GM23338 (cell line): ENCODE measurements around the gene GNG4. TPM values are rescaled to one million over a fixed set of nuclear protein-coding genes. Genes with fewer than 3 reads are reported as not detected.
A peak's percentile ranks its signal among the peaks of the same experiment; 100 is the strongest.

ENCODE experiments used
- ATAC-seq: fragments of 200-7000 bp; cut with Tn5 transposase; 3 replicates; pipeline ENCODE4 v1.9.1; 2020
- DNase-seq: peaks from one replicate; pipeline ENCODE4 v3.0.0-alpha.2; 2015; ENCODE audit warnings: low spot score
- H2AFZ ChIP-seq: fragments of 200-600 bp; sonication (generic); 2 replicates; pipeline ENCODE4 v1.8.0; 2016; ENCODE audit warnings: antibody characterized with exemption, mild to moderate bottlenecking, moderate library complexity
- H3F3A ChIP-seq: fragments of 200-600 bp; sonication (generic); replicated peaks from 2 replicates; pipeline ENCODE4 v1.8.0; 2017; ENCODE audit warnings: antibody characterized with exemption, mixed run types, low read depth
- H3K27ac ChIP-seq: fragments of 200-600 bp; sonication (generic); 2 replicates; pipeline ENCODE4 v1.6.1; 2016; ENCODE audit warnings: low read depth
- H3K27me3 ChIP-seq: fragments of 200-600 bp; sonication (generic); 2 replicates; pipeline ENCODE4 v1.8.0; 2016; ENCODE audit warnings: mild to moderate bottlenecking, mixed run types, moderate library complexity; ENCODE audit not compliant: insufficient read depth
- H3K36me3 ChIP-seq: fragments of 200-600 bp; sonication (generic); 2 replicates; pipeline ENCODE4 v1.8.0; 2016; ENCODE audit warnings: mild to moderate bottlenecking; ENCODE audit not compliant: insufficient read depth
- H3K4me1 ChIP-seq: fragments of 200-600 bp; sonication (generic); 2 replicates; pipeline ENCODE4 v1.8.0; 2016; ENCODE audit warnings: mild to moderate bottlenecking, moderate library complexity; ENCODE audit not compliant: insufficient read depth
- H3K4me2 ChIP-seq: fragments of 200-600 bp; sonication (generic); 2 replicates; pipeline ENCODE4 v1.7.1; 2017; ENCODE audit warnings: mixed run types
- H3K4me3 ChIP-seq: fragments of 200-600 bp; sonication (generic); 2 replicates; pipeline ENCODE4 v1.6.1; 2016; ENCODE audit warnings: mixed run types
- H3K79me2 ChIP-seq: fragments of 200-600 bp; sonication (generic); replicated peaks from 2 replicates; pipeline ENCODE4 v1.8.0; 2017; ENCODE audit warnings: mild to moderate bottlenecking; ENCODE audit not compliant: insufficient read depth
- H3K9me2 ChIP-seq: fragments of 200-600 bp; sonication (generic); 2 replicates; pipeline ENCODE4 v1.8.0; 2017; ENCODE audit not compliant: insufficient read depth
- H4K20me1 ChIP-seq: fragments of 200-600 bp; sonication (generic); replicated peaks from 2 replicates; pipeline ENCODE4 v1.8.0; 2017; ENCODE audit warnings: mild to moderate bottlenecking; ENCODE audit not compliant: insufficient read depth
- H3K27ac Mint-ChIP-seq: 2 replicates; pipeline ENCODE4 v1.8.0; 2020; ENCODE audit warnings: inconsistent platforms, mild to moderate bottlenecking, moderate library complexity, mixed read lengths
- H3K27me3 Mint-ChIP-seq: 3 replicates; pipeline ENCODE4 v1.8.0; 2022; ENCODE audit warnings: low read depth, mild to moderate bottlenecking, moderate library complexity, mixed read lengths, inconsistent platforms; ENCODE audit not compliant: insufficient read depth, poor library complexity
- H3K36me3 Mint-ChIP-seq: 3 replicates; pipeline ENCODE4 v1.8.0; 2021; ENCODE audit warnings: low read depth, mild to moderate bottlenecking, inconsistent platforms, moderate library complexity, mixed read lengths
- H3K4me1 Mint-ChIP-seq: 3 replicates; pipeline ENCODE4 v1.8.0; 2020; ENCODE audit warnings: mild to moderate bottlenecking, inconsistent platforms, mixed read lengths
- H3K4me3 Mint-ChIP-seq: 3 replicates; pipeline ENCODE4 v1.8.0; 2021; ENCODE audit warnings: moderate library complexity, mild to moderate bottlenecking, inconsistent platforms, mixed read lengths
- H3K9me3 Mint-ChIP-seq: 3 replicates; pipeline ENCODE4 v1.8.0; 2020; ENCODE audit warnings: moderate library complexity, mild to moderate bottlenecking, inconsistent platforms, mixed read lengths
- CREB1 ChIP-seq: fragments of 250-450 bp; sonication (Bioruptor Pico); IDR thresholded peaks from 2 replicates; pipeline ENCODE4 v1.5.0; 2020; ENCODE audit warnings: low read depth, mild to moderate bottlenecking, moderate library complexity
- ETS1 ChIP-seq: IDR thresholded peaks from 2 replicates; pipeline ENCODE4 v1.6.1; 2016; ENCODE audit warnings: antibody characterized with exemption
- EZH2phosphoT487 ChIP-seq: fragments of 200-600 bp; sonication (generic); IDR thresholded peaks from one replicate; pipeline ENCODE4 v1.8.1; 2018; ENCODE audit warnings: antibody characterized with exemption; ENCODE audit not compliant: unreplicated experiment
- JUNB ChIP-seq: IDR thresholded peaks from one replicate; pipeline ENCODE4 v1.6.1; 2016; ENCODE audit warnings: antibody characterized with exemption; ENCODE audit not compliant: unreplicated experiment
- NANOG ChIP-seq: IDR thresholded peaks from 2 replicates; pipeline ENCODE4 v1.6.1; 2016; ENCODE audit warnings: antibody characterized with exemption, borderline replicate concordance
- STAT1 ChIP-seq: IDR thresholded peaks from one replicate; pipeline ENCODE4 v1.6.1; 2016; ENCODE audit warnings: antibody characterized with exemption; ENCODE audit not compliant: unreplicated experiment
- ZNF114 ChIP-seq: fragments of 250-450 bp; sonication (Bioruptor Pico); IDR thresholded peaks from 2 replicates; pipeline ENCODE4 v1.5.0; 2020; ENCODE audit warnings: mild to moderate bottlenecking, moderate library complexity
- ZNF331 ChIP-seq: fragments of 250-450 bp; sonication (Bioruptor Pico); IDR thresholded peaks from 2 replicates; pipeline ENCODE4 v1.5.0; 2020; ENCODE audit warnings: low read depth, mild to moderate bottlenecking, moderate library complexity
- polyA plus RNA-seq: library from polyadenylated mRNA; unstranded; fragments of >200 nt; fragmentation: Nextera tagmentation; extraction: Ambion mirVana; gene quantifications from 2 replicates; pipeline ENCODE4 v1.2.1, GENCODE V29; 2016
- total RNA-seq: library from RNA; depleted of rRNA; stranded (reverse); fragments of >200 nt; shearing (Covaris generic); gene quantifications from 2 replicates; pipeline ENCODE4 v1.2.3, GENCODE V29; 2014
- TF ChIP-seq, protein P1 (sequence below), 2 experiments: fragments of 200-600 bp in 1 of 2; sonication (generic) in 1 of 2; conservative IDR thresholded peaks; 2 replicates each; pipeline versions ENCODE4 v1.5.1 to v1.6.1; 2016 to 2017; ENCODE audit warnings: antibody characterized with exemption in 2 of 2, low read depth in 2 of 2, mild to moderate bottlenecking in 2 of 2, moderate library complexity in 1 of 2

GNG4 gene
- total and polyA plus RNA-seq, 2 experiments from 2014 or later, result 40.2 to 49.2 TPM

GRCh38 chr1:235663628-235664027 is 14.0 kb upstream of the GNG4 start:
- ATAC-seq, result peak; percentile 71
- H3K27ac Mint-ChIP-seq, result no peak overlapping the region; the same call in 1 of the 2 replicates
- peaks cover 2% of the 10 kb centered on the region; the same call in 1 of the 2 replicates for H3K36me3 ChIP-seq
- no peak overlapping the region for H3K4me3 ChIP-seq
- peaks cover 27% of the 10 kb centered on the region; the same call in 2 of the 3 replicates for H3K4me1 Mint-ChIP-seq
- H2AFZ ChIP-seq, result no peak overlapping the region
- H3K4me2 ChIP-seq, result peak overlapping the region; percentile 27
- H3K4me1 ChIP-seq, result peaks cover 40% of the 10 kb centered on the region
- no peaks in the 10 kb centered on the region for H4K20me1 ChIP-seq
- H3K79me2 ChIP-seq, result no peaks in the 10 kb centered on the region
- peaks cover 2% of the 10 kb centered on the region for H3K27me3 Mint-ChIP-seq
- DNase-seq, result peak; percentile 47
- TF ChIP-seq ETS1, result no peak
- TF ChIP-seq EZH2phosphoT487, result no peak
- no peak for TF ChIP-seq ZNF331 (CRISPR knock-in tag)
- TF ChIP-seq ZNF114 (CRISPR knock-in tag), result no peak
- H3K27me3 ChIP-seq, result no peaks in the 10 kb centered on the region
- H3K9me3 Mint-ChIP-seq, result peaks cover 5% of the 10 kb centered on the region; the same call in 2 of the 3 replicates
- no peak overlapping the region for H3K27ac ChIP-seq
- H3F3A ChIP-seq, result no peaks in the 10 kb centered on the region; the same call in 1 of the 2 replicates
- H3K9me2 ChIP-seq, result no peaks in the 10 kb centered on the region
- peaks cover 4% of the 10 kb centered on the region; the same call in 2 of the 3 replicates for H3K36me3 Mint-ChIP-seq
- no peak overlapping the region for H3K4me3 Mint-ChIP-seq

DNA sequence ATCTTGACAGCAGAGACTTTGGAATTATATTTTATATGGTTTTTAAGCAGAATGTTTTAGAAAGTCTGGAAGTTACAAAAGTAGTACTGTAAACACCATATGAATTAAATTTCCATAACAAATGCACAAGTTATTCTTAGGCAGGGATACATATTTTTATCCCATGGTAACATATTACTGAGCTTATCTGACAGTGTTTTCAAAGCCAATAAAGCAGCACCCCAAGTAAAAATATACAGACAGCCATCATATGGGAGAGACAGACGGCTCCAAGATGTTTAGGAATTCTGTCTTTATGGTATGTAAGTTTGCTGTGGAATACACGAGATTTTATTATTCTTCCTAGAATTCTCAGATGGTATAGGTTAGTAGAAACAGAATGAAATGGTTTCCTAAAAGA is 12.0 kb upstream of the GNG4 start:
- Mint-ChIP-seq H3K36me3 (no peaks in the 10 kb centered on the region), H3K27me3 (peaks cover 2% of the 10 kb centered on the region), H3K27ac (peak overlapping the region; percentile 83), H3K4me3 (no peak overlapping the region), H3K4me1 (peaks cover 32% of the 10 kb centered on the region), H3K9me3 (no peaks in the 10 kb centered on the region)
- Histone ChIP-seq H3K4me3 (peak overlapping the region; percentile 17; the same call in 1 of the 2 replicates), H3K27ac (no peak overlapping the region), H3K4me1 (peaks cover 40% of the 10 kb centered on the region), H4K20me1 (no peaks in the 10 kb centered on the region), H3F3A (no peaks in the 10 kb centered on the region; the same call in 1 of the 2 replicates), H3K27me3 (no peaks in the 10 kb centered on the region), H3K79me2 (no peaks in the 10 kb centered on the region), H3K36me3 (no peaks in the 10 kb centered on the region), H2AFZ (no peak overlapping the region), H3K4me2 (peak overlapping the region; percentile 47), H3K9me2 (no peaks in the 10 kb centered on the region)
- no peak for ATAC-seq
- DNase-seq, result no peak
- TF ChIP-seq CREB1 (no peak), EZH2phosphoT487 (no peak), JUNB (no peak), ETS1 (no peak), ZNF114 (CRISPR knock-in tag) (no peak), ZNF331 (CRISPR knock-in tag) (no peak), NANOG (no peak), STAT1 (no peak)
- TF ChIP-seq, protein P1, sequence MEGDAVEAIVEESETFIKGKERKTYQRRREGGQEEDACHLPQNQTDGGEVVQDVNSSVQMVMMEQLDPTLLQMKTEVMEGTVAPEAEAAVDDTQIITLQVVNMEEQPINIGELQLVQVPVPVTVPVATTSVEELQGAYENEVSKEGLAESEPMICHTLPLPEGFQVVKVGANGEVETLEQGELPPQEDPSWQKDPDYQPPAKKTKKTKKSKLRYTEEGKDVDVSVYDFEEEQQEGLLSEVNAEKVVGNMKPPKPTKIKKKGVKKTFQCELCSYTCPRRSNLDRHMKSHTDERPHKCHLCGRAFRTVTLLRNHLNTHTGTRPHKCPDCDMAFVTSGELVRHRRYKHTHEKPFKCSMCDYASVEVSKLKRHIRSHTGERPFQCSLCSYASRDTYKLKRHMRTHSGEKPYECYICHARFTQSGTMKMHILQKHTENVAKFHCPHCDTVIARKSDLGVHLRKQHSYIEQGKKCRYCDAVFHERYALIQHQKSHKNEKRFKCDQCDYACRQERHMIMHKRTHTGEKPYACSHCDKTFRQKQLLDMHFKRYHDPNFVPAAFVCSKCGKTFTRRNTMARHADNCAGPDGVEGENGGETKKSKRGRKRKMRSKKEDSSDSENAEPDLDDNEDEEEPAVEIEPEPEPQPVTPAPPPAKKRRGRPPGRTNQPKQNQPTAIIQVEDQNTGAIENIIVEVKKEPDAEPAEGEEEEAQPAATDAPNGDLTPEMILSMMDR (conservative IDR thresholded peaks at IDR 0.05; ENCODE audit: low read depth in 2 of 2), result no peak
